GM12892 (cell line): Measurements from ENCODE around the gene OPRM1.
"Not testable (repeated sequence)": the region's sequence is repeated elsewhere in the genome, so short reads cannot be mapped to it uniquely, and the experiment has no call there.

Experiments
- DNase-seq: peaks from one replicate; pipeline ENCODE4 v3.0.0; 2011; ENCODE audit not compliant: insufficient read length
- FAIRE-seq: peaks from 2 replicates; lab custom pipeline; 2011; peaks lifted over from hg19 to GRCh38; lab: Jason Lieb, UNC
- POLR2A ChIP-seq: IDR thresholded peaks from 2 replicates; pipeline ENCODE4 v1.6.1; 2011; ENCODE audit warnings: low read depth, low read length, control low read depth
- POLR2AphosphoS5 ChIP-seq: IDR thresholded peaks from 2 replicates; pipeline ENCODE4 v1.6.1; 2011; ENCODE audit warnings: low read depth, low read length, control low read depth
- TAF1 ChIP-seq: IDR thresholded peaks from 2 replicates; pipeline ENCODE4 v1.6.1; 2011; ENCODE audit warnings: low read depth, mild to moderate bottlenecking, control low read depth, low read length, borderline replicate concordance

OPRM1 gene

DNA sequence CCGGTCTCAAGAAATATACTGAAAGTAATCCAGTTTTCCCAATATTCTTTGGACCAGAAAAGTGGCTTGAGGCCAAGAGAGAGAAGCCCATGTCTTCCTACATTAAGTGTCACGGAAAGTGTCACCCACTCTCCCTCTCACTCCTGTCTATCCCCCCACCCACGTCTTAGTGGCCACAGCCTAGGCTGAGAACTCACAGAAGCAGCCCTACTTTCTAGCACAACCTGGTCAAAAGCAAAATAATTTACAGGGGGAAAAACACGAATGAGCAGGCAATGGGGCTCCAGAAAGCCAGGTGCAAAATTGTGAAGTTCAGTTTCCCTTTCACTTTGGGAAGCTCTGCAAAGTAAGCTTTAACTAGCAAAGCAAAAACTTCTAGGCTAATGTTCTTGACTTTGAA, 118.0 kb downstream of the OPRM1 start:
- FAIRE-seq (no peak), DNase-seq (no peak)
- TF ChIP-seq TAF1 (no peak), POLR2AphosphoS5 (no peak), POLR2A (no peak)

GRCh38 chr6:154157706-154158105, 118.7 kb downstream of the OPRM1 start:
- no peak for FAIRE-seq
- no peak for DNase-seq
- TF ChIP-seq TAF1 (no peak), POLR2AphosphoS5 (no peak), POLR2A (no peak)

GRCh38 chr6:154159126-154159525, 120.1 kb downstream of the OPRM1 start:
- FAIRE-seq (no peak), DNase-seq (no peak)

GRCh38 chr6:154161689-154162088, 122.6 kb downstream of the OPRM1 start:
- FAIRE-seq (no peak), DNase-seq (no peak)
- TF ChIP-seq TAF1 (no peak), POLR2A (no peak), POLR2AphosphoS5 (no peak)

More at GRCh38 chr6:154159126-154159525, 120.1 kb downstream of the OPRM1 start:
- no peak for TF ChIP-seq POLR2AphosphoS5
- TF ChIP-seq TAF1, result no peak
- no peak for TF ChIP-seq POLR2A

DNA sequence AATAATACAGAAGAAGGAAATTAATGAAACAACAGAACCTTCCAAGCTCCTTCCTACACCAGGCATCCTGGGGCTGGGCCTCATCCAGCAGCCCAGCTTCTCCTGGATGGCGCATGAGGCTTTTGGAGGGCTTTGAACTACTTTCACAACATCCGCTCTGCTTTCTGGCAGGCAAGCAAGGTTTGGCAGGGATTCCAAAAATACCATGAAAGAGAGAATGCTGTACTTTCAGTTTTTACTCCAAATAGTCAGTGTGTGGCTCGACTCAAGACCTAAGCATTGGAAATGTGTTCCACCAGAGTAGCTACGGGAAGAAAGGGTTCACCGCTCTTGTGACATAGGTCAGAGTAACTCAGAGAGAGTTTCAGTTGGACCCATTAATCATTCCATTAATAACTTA, 125.4 kb downstream of the OPRM1 start:
- no peak for TF ChIP-seq POLR2AphosphoS5
- no peak for FAIRE-seq
- no peak for DNase-seq

DNA sequence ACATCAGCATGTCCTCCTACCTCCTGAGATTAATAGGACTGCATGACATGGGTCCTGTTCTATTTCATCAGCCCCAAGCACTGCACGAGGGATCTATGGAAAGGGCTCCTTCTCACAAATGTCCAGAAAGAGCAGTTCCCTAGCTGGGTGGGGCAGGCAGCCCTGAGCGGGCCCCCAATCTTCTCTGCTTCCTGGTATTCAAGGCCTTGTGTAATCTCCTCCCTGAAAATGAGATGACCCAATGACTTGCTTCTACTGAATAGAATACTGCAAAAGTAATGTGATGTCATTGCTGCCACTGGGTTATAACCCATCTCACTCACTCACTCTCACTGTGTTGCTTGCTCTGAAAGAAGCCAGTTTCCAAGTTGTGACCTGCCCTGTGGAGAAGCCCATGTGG, 126.4 kb downstream of the OPRM1 start:
- TF ChIP-seq POLR2AphosphoS5 (no peak), TAF1 (no peak), POLR2A (no peak)
- no peak for FAIRE-seq
- DNase-seq, result no peak

DNA sequence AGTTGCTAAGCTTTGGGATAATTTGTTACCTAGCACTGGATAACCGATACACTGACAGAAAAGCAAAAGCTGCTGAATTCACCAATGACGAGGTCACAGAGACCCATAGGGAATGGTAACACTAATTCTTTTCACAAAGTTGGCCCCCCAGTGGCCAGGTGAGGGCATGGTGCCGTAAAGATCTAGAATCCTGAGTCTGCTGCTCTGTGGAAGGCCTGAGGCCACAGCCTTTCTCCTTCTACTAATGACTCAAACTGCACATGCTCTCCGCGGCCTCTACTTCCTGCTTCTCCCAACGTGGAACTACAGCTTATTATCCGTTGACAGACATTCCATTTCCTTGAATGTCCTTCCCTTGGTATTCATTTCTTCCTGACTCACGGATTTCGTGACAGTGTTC, 127.1 kb downstream of the OPRM1 start:
- FAIRE-seq (no peak), DNase-seq (no peak)
- TF ChIP-seq TAF1 (no peak), POLR2A (no peak), POLR2AphosphoS5 (no peak)

GRCh38 chr6:154167126-154167525, 128.1 kb downstream of the OPRM1 start:
- DNase-seq (no peak), FAIRE-seq (no peak)
- TF ChIP-seq TAF1, result no peak

DNA sequence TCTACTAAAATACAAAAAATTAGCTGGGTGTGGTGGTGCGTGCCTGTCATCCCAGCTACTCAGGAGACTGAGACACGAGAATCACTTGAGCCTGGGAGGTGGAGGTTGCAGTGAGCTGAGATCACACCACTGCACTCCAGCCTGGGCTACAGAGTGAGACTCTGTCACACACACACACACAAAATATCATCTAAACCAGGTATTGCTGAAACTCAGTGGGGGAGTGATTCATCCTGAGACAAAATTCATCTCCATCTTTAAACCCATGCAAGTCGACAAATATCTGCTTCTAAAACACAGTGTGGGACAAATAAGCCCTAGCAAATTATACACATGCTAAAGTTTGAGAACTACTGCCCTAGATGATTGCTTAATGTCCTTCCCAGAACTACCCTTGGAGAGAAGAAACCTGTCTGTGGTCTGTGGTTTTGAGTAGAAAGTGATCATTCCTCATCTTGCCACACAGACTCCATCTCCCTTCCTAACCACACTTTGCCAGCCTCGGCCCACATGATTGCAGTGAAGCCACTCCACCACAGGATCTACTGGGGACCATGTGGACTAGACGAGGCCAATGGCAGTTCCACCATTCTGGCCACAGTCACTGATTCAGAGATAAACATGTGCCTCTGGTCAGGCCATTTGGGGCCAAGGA, 130.3 kb downstream of the OPRM1 start:
- TF ChIP-seq POLR2A, result no peak
- TF ChIP-seq POLR2AphosphoS5, result no peak
- no peak for TF ChIP-seq TAF1
- FAIRE-seq (no peak), DNase-seq (no peak)

DNA sequence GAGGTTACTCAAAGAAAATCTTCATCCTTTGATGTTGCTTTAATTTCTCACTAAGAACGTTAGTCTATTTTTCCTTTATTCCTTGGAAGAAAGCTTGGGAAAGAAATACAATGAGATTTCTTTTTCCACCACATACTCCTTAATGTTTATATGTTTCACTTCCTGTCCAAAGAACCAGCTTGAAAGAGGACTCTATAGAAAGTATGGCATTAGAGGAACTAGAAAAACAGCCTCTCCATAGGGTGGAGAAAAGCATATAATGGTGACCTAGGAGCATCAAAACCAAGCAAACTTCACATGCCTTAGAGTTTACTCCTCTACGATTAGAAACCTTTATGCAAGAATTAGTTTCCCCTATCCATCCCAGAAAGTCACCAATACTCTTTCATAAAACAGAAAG, 131.1 kb downstream of the OPRM1 start:
- FAIRE-seq, result no peak

GRCh38 chr6:154172393-154172792, 133.4 kb downstream of the OPRM1 start:
- not testable (repeated sequence) for FAIRE-seq, DNase-seq

More for the DNA sequence above, 131.1 kb downstream of the OPRM1 start:
- TF ChIP-seq TAF1, result no peak
- TF ChIP-seq POLR2AphosphoS5, result no peak
- no peak for TF ChIP-seq POLR2A
- no peak for DNase-seq

- FAIRE-seq (no peak), DNase-seq (no peak)
- no peak for TF ChIP-seq TAF1
- TF ChIP-seq POLR2A, result no peak
- no peak for TF ChIP-seq POLR2AphosphoS5
Measured at GRCh38 chr6:154179434-154179833, 140.4 kb downstream of the OPRM1 start.

DNA sequence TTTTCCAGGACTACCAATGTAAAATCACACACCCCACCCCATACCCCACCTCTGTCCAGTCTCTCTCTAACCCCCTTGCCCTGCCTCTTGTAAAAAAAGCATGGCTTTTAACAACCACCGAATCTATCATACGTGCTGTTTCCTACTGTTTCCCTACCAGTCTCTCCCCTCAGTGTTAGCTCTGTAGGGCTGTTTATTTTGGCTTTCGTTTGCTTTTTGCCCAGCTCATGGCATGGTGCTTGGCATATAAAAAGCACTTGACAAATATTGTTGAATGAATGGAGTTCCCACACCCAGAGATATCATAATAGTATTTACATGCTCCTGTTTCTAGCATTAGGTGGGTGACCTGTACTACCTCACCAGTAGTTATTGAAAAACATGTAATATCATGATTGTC, 148.2 kb downstream of the OPRM1 start:
- DNase-seq, result no peak
- no peak for FAIRE-seq
- TF ChIP-seq TAF1 (no peak), POLR2A (no peak), POLR2AphosphoS5 (no peak)
